Vagina (tissue), 2 donors: ENCODE data around the gene PAK3.

Experiments used
- CTCF ChIP-seq, 3 experiments: fragments of 450-650 bp in 2 of 3; fragments of 200-600 bp in 1 of 3; sonication (generic) in 1 of 3; IDR thresholded peaks; one replicate each; pipeline ENCODE4 v1.5.1; 2017 to 2019; ENCODE audit warnings: antibody characterized with exemption in 3 of 3, mild to moderate bottlenecking in 2 of 3, moderate library complexity in 2 of 3
- POLR2A ChIP-seq, 2 donors: fragments of 450-650 bp; IDR thresholded peaks; one replicate each; pipeline ENCODE4 v1.6.1; 2017; ENCODE audit warnings: antibody characterized with exemption in 2 of 2, mild to moderate bottlenecking in 2 of 2, moderate library complexity in 2 of 2
- POLR2AphosphoS5 ChIP-seq, 2 donors: sonication (generic); formaldehyde crosslinking; IDR thresholded peaks; one replicate each; pipeline ENCODE4 v1.9.0; 2017; ENCODE audit warnings: antibody characterized with exemption in 2 of 2, mild to moderate bottlenecking in 2 of 2, low read depth in 1 of 2; ENCODE audit not compliant: insufficient read depth in 1 of 2

DNA sequence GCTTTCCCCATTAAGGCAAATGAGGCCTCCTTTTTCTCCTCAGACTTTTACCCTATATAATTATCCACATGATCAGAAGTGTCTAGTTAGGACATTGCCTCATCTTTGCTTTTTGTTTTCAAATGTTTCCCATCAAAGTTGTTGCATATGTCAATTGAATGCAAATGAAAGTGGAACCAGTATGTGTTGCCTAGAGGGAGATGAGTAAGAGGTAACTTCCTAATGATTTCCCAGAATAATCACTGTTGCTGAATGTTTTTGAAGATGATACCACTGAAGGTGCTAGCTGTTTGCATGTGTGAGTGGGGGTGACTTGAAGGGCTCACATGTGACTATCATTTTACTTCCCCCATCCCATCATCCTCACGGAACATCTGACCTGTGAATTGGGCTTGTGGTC is 33.9 kb downstream of the PAK3 start:
- TF ChIP-seq CTCF (IDR thresholded peaks at IDR 0.05) (no peak), POLR2A (IDR thresholded peaks at IDR 0.05) (no peak), POLR2AphosphoS5 (IDR thresholded peaks at IDR 0.05; ENCODE audit: insufficient read depth in 1 of 2, low read depth in 1 of 2) (no peak)
